GM11168 (cell line): ENCODE results near the gene SIGLECL1.

Experiments used
- in situ Hi-C: fragments of 300-500 bp; cut with MboI; formaldehyde crosslinking; loops from one replicate; pipeline ENCODE4 v1.12.0; 2022; ENCODE audit warnings: low sequenced_read_pairs; ENCODE audit not compliant: unreplicated experiment

SIGLECL1 gene

GRCh38 chr19:51251468-51251820 lies 564 bp downstream of the SIGLECL1 start:
- in situ Hi-C loops: no loop called here

GRCh38 chr19:51252306-51253079 lies 1.6 kb downstream of the SIGLECL1 start:
- in situ Hi-C loops: no loop called here

- in situ Hi-C loops: no loop called here
These were observed 2.4 kb downstream of the SIGLECL1 start for GRCh38 chr19:51253088-51253806.

GRCh38 chr19:51256155-51256625 lies 5.3 kb downstream of the SIGLECL1 start:
- in situ Hi-C loops: no loop called here

GRCh38 chr19:51257471-51257870 lies 6.6 kb downstream of the SIGLECL1 start:
- in situ Hi-C loops: no loop called here

GRCh38 chr19:51258165-51259160 lies 7.6 kb downstream of the SIGLECL1 start:
- in situ Hi-C loops: no loop called here

- in situ Hi-C loops: no loop called here
These were observed 8.7 kb downstream of the SIGLECL1 start for GRCh38 chr19:51259348-51260245.

- in situ Hi-C loops: no loop called here
These were observed 12.9 kb downstream of the SIGLECL1 start for GRCh38 chr19:51263808-51264207.

GRCh38 chr19:51271067-51271466 lies 20.2 kb downstream of the SIGLECL1 start:
- in situ Hi-C loops: no loop called here

GRCh38 chr19:51272183-51272810 lies 21.4 kb downstream of the SIGLECL1 start:
- in situ Hi-C loops: no loop called here

GRCh38 chr19:51274049-51274770 lies 23.3 kb downstream of the SIGLECL1 start:
- in situ Hi-C loops: no loop called here

GRCh38 chr19:51277112-51277511 lies 26.2 kb downstream of the SIGLECL1 start:
- in situ Hi-C loops: no loop called here

GRCh38 chr19:51282335-51282734 lies 31.5 kb downstream of the SIGLECL1 start:
- in situ Hi-C loops: no loop called here

- in situ Hi-C loops: no loop called here
These were observed 34.8 kb downstream of the SIGLECL1 start for GRCh38 chr19:51285682-51286081.

- in situ Hi-C loops: no loop called here
These were observed 38.8 kb downstream of the SIGLECL1 start for GRCh38 chr19:51289635-51290034.

- in situ Hi-C loops: no loop called here
These were observed 42.1 kb downstream of the SIGLECL1 start for GRCh38 chr19:51292971-51293370.

GRCh38 chr19:51293571-51294210 lies 42.8 kb downstream of the SIGLECL1 start:
- in situ Hi-C loops: no loop called here
